Stimulated activated CD8-positive, alpha-beta memory T cell treated with anti-CD3 and anti-CD28 coated beads, Interleukin-15, amount 100 ng/mL, for 48 hours (primary cell): ENCODE results near the gene EEF2.

Experiments
- DNase-seq, 2 donors: peaks; one replicate each; pipeline ENCODE4 v3.0.0-alpha.2; 2020; ENCODE audit warnings: low read depth in 2 of 2

Gene EEF2

GRCh38 chr19:3984584-3984907 lies 717 bp downstream of the EEF2 start:
- DNase-seq, result no peak

DNA sequence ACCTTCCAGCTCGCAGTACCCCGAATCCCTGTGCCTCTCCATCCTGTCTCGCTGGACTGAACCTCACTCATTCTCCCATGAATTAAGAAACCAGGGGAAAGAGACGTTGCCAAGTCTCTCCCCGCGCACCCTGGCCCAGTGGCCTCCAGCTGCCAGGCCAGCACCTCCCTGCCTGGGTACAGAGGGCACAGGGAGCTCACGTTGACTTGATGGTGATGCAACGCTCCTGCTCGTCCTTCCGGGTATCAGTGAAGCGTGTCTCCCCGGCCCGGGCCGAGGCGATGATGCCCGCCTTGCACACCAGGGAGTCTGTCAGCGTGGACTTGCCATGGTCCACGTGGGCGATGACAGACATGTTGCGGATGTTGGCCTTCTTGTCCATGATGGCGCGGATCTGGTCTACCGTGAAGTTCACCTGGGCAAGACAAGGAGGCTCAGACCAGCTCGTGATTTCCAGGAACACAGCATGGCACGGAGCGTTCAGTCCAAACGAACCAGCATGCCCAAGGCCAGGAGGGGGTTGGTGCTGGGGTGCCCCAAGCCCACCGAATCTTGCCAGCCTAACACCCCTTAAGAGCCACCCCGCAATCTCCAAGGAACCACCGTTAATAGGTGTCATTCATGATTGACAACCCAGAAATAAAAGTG lies 1.2 kb downstream of the EEF2 start:
- no peak for DNase-seq

DNA sequence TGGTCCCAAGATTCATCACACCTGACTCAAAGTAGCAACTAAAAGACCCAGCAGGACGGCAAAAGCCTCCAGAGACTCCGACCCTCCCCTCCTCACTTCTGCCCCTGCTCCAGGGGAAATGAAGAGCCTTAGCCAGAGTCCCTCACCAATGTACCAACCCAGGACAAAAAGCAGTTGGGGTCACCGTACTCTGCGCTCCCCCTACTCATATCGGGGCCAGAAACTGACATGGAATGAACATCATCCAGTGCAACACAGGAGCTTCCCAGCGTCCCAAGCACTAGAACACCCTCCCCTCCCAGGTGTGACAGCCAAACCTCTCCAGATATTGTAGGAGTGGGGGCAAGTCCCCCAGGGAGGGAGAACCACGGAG lies 1.7 kb downstream of the EEF2 start:
- no peak for DNase-seq

DNA sequence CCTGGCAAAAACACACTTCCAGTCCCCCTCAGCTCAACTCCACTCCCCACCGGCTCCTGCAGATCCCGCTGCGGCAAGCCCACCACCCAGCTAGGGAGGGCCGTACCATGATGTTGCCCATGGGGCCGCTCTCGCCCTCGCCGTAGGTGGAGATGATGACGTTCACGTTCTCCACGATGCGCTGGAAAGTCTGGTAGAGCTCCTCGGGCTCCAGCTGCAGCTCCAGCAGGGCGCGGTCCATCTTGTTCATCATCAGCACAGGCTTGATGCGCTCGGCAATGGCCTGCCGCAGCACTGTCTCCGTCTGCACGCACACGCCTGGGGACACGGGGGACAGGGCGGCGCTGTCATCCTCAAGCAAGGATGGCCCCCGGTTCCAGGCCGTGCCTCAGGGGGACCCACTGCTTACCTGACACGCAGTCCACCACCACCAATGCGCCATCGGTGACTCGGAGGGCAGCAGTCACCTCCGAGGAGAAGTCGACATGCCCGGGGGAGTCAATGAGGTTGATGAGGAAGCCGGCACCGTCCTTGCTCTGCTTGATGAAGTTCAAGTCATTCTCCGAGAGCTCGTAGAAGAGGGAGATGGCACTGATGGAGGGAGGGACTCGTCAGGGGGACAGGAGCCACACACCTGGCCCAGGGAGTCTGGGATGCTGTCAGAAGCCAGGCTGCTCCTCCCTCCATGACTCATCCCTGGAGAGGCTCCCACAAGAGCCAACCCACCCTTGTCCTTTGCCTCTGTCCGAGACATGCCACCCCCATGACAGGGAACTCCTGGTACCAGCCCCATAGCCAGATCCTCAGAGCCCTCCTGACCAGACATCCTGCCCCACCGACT lies 2.3 kb downstream of the EEF2 start:
- DNase-seq, result no peak

- DNase-seq, result no peak
These were observed 3.3 kb downstream of the EEF2 start for GRCh38 chr19:3981736-3982681.

DNA sequence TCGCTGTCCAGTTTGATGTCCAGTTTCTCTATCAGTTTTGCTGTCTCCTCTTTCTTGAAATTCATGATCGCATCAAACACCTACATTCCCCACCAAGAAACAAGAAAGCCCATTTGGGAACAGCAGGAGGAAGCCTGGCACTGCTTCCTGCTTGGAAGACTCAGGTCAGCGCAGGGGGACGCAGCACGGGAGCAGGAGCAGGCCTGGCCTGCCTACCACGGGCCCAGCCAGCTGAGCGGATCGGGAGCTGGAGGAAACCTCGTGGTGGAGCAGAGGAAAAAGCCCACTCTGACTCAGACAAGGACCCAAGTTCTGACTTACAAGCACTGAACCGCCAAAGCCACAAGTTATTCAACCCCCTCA lies 3.9 kb downstream of the EEF2 start:
- no peak for DNase-seq

GRCh38 chr19:3980353-3981251 lies 4.7 kb downstream of the EEF2 start:
- DNase-seq, result no peak

- no peak for DNase-seq
These were observed 5.5 kb downstream of the EEF2 start for GRCh38 chr19:3979674-3980352.

DNA sequence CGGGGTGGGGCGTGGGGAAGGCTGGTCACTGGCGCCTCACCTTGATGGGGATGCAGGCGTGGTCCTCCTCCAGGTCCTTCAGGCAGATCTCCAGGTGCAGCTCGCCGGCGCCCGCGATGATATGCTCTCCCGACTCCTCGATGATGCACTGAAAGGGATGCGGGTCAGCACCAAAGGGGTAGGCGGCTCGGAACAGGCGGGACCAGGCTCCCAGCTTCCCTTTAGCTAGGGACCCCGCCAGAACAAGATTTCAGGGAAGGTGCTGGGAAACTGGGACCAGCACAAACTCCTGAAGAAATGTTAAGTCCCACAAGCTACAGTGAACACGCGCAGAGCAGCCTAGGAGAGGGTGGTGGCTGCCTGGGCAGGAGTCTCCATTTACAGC lies 6.0 kb downstream of the EEF2 start:
- no peak for DNase-seq

DNA sequence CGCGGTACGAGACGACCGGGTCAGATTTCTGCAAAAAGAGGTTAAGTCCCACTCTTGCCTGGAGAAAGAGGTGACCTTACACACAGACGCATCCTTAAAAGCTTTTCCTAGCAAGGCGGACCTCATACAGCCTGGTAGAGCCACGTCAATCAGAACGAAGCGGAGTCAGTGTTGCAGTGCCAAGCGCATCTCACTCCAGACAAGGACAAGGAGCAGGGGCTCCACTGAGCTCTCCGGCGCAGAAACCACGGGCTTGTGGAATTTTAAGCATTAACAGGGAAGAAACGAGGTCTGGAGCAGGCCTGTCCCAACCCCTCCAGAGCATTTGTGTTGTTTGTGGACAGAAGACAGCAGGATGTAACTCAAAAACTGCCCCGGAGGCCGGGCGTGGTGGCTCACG lies 7.1 kb downstream of the EEF2 start:
- DNase-seq, result no peak

DNA sequence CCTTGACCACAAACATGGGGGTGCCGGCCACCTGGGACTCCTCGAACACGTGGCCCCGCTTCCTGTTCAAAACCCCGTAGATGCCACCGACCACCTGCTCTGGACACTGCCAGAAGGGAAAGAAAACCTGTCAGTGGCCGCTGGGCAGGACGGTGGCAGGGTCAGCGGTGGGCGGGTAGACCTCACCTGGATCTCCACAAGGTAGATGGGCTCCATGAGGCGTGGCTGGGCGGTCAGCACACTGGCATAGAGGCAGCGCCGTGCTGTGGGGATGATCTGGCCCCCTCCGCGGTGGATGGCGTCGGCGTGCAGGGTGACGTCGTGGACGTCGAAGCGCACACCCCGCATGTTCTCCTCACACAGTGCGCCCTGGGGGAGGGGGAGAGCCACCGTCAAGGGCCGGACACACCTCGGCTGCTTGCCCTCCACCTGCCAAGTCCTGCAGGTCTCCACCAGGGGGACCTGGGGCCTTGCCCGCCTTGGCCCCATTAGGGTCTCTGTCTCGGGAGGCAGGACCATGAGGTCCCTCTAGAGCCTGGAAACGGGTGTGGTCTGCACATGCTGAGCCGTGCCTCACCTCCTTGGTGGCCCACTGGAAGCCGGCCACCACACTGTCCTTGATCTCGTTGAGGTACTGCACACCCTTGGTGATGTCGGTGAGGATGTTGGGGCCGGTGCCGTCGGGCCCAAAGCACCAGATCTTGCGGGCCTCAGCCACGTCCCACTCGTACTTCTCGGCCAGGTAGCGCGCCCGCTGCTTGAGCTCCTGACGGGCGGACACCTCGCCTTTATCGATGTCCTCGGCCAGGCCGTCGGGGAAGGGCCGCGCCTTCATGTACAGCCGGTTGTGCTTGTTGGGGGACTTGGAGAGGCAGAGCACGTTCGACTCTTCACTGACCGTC lies 7.8 kb downstream of the EEF2 start:
- DNase-seq, result no peak

DNA sequence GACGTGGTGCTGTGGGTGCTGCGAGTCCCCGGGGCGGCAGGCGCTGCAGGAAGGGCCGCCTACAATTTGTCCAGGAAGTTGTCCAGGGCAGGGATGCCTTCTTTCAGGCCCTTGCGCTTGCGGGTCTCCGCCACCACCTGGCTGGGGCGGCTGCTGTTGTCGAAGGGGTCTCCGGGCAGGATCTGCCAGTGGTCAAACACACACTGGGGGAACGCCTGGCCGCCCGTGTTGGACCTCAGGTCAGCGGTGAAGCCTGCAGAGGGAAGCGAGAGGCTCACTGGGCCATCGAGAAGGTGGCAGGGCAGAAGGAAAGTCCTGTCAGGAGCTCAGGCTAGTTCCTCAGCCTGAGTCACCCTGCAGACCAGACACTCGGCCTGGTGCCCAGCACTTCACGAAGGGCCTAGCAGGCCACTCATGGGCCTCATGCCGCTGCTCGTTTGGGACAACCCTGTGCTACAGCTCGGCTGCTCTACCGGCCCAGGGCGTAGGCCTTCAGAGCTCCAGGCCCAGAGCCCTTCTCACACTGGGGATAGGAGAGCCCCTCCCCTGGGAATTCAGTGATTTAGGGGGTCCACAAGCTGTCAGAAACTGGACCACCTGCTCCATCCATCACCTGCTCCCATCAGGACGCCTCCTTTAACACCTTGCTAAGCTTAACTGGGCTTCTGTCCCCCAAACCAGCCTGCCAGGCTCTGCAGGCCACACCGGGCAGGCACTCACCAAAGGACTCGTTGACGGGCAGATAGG lies 8.6 kb downstream of the EEF2 start:
- no peak for DNase-seq

DNA sequence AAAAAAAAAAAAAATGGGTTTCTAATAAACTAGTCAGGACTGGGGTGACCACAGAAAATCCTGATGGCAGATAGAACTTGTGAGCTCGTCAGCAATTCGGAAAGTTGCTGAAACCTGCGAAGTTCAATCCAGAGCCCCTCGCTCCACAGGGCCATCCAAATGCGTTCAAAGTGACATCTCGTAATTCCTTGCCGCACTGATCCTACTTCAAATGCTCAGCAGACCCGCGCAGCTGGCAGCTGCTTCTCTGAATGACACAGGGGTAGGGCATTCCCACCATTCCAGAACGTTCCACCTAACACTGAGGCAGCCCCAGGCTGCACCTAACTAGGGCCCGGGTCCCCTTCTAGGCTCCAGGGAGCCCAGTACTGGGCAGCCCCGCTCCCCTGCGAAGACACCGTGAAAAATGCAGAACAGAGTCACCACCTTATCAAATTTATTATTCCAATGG lies 9.6 kb downstream of the EEF2 start:
- no peak for DNase-seq

DNA sequence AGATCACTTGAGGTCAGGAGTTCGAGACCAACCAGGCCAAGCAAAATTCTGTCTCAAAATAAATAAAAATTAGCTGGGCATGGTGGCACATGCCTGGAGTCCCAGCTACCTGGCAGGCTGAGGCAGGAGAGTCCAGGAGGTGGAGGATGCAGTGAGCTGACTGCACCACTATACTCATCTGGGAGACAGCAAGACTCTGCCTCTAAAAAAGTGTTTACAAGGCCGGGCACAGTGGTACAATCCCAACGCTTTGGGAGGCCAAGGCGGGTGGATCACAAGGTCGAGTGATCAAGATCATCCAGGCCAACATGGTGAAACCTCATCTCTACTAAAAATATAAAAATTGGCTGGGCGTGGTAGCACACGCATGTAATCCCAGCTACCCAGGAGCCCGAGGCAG lies 10.1 kb downstream of the EEF2 start:
- DNase-seq, result no peak

DNA sequence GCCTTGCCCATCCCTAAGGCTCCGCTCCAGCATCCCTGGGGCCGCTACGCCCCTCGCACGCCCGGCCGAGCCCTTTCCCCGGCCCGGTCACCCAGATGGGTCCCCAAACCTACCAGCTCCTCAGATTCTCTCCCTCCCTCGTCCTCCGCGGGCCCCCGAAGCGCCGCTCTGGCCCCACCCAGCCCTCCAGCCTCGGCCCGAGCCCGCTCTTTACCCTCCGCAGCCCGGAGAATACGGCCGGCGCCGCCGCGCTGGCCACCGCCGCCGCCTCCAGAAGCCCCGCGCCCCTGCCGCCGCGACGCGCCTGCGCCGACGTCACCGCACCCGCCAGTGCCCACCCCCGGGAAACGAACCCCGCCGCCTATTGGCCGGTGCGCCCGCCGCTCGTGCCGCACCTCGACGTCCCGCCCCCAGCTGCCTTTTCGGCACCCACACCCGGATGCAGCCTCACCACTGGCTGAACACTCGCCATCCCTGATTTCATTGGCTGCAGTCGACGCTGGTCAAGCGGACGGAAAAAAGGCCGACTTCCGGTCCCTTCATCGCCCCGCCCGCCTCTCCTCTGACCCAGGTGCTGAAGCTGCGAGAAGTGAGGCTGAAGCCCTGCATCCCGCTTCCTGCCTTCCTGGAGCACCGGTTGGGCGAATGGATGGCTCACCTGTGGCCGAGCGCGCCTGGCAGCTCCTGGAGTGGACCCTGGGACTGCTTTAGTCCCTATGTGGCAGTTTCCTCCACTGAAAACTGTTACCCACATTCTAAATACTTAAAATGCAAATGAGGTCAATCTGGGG lies 14.3 kb downstream of the EEF2 start, which contains the start of gene DAPK3:
TSS of gene DAPK3 (minus strand) at position 292 of the 791 bp plus-strand sequence. CDS start 1,364 bp downstream, outside the sequence.
- DNase-seq, result peak; percentile 94 to 95

- DNase-seq, result no peak
These were observed 14.9 kb downstream of the EEF2 start for GRCh38 chr19:3970313-3970807.

GRCh38 chr19:3969435-3970312 lies 15.6 kb downstream of the EEF2 start:
- no peak for DNase-seq
